GM13976 (cell line): Measurements from ENCODE around the gene MCCC1.

Experiments used
- DNase-seq: peaks from one replicate; pipeline ENCODE4 v3.0.0; 2012; ENCODE audit warnings: low spot score
- in situ Hi-C: fragments of 300-500 bp; cut with MboI; formaldehyde crosslinking; loops from one replicate; pipeline ENCODE4 v1.12.0; 2022; ENCODE audit warnings: low sequenced_read_pairs, mixed read lengths, inconsistent platforms; ENCODE audit not compliant: unreplicated experiment
- TF ChIP-seq, protein P1 (sequence below): IDR thresholded peaks from 2 replicates; pipeline ENCODE4 v1.5.1; 2012; ENCODE audit warnings: borderline replicate concordance, mild to moderate bottlenecking; ENCODE audit not compliant: insufficient read depth; ENCODE audit errors: extremely low read depth, missing control alignments, control extremely low read depth

MCCC1 gene

GRCh38 chr3:183131735-183132134 is 32.4 kb upstream of the MCCC1 start:
- in situ Hi-C loops, result no loop called here
- TF ChIP-seq, protein P1, sequence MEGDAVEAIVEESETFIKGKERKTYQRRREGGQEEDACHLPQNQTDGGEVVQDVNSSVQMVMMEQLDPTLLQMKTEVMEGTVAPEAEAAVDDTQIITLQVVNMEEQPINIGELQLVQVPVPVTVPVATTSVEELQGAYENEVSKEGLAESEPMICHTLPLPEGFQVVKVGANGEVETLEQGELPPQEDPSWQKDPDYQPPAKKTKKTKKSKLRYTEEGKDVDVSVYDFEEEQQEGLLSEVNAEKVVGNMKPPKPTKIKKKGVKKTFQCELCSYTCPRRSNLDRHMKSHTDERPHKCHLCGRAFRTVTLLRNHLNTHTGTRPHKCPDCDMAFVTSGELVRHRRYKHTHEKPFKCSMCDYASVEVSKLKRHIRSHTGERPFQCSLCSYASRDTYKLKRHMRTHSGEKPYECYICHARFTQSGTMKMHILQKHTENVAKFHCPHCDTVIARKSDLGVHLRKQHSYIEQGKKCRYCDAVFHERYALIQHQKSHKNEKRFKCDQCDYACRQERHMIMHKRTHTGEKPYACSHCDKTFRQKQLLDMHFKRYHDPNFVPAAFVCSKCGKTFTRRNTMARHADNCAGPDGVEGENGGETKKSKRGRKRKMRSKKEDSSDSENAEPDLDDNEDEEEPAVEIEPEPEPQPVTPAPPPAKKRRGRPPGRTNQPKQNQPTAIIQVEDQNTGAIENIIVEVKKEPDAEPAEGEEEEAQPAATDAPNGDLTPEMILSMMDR, result no peak

GRCh38 chr3:183131186-183131725 is 32.0 kb upstream of the MCCC1 start:
- DNase-seq, result no peak
- in situ Hi-C loops, result no loop called here
- TF ChIP-seq, protein P1, result no peak

More at GRCh38 chr3:183131735-183132134, 32.4 kb upstream of the MCCC1 start:
- no peak for DNase-seq

DNA sequence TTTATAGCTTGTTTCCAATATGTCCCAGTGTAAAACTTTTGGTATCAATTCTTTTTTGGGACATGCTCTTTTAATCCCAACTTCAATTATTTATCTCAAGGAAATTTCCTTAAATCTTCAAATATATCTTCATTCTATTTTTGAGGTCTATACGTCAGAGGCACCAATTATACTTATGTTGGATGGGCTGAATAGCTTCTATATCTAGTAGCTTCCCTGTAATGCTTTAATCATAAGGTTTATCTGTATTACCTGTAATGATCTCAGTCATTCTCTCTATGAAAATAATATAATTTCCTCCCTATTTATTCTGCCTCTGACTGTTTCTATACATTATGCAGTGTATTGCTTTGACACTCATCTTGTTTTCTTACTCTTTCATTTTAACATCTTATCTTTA is 29.9 kb upstream of the MCCC1 start:
- in situ Hi-C loops, result loop anchor here (10.0 kb wide), 2 partner anchors 56 to 256 kb away; no protein-coding TSS in a partner anchor
- DNase-seq, result no peak

GRCh38 chr3:183128709-183129108 is 29.4 kb upstream of the MCCC1 start:
- DNase-seq, result no peak
- in situ Hi-C loops, result loop anchor here (10.0 kb wide), 2 partner anchors 56 to 256 kb away; no protein-coding TSS in a partner anchor
- TF ChIP-seq, protein P1, result no peak

More for the DNA sequence above, 29.9 kb upstream of the MCCC1 start:
- TF ChIP-seq, protein P1, result no peak

DNA sequence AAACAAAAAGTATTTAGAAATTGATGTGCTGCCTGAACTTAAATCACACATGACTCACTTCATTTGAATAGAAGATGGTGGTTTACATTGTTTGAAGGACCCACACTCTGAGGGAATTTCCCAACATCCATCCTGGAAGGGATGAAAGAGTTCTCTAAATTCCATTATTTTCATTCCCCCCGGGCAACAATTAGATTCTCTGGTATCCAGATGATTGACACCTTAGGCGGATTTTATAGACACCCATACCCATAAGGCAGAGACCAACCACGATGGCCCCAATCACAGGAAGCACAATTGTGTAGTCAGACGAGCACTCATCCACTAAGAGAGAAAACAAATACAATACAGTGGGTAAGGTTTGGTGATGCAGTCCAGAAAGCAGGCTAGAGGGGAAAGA is 24.6 kb upstream of the MCCC1 start:
- in situ Hi-C loops, result loop anchor here (10.0 to 25.0 kb wide), 3 partner anchors 61 to 412 kb away; no protein-coding TSS in a partner anchor
- no peak for DNase-seq
- TF ChIP-seq, protein P1, result no peak

GRCh38 chr3:183122257-183122932 is 23.1 kb upstream of the MCCC1 start:
- DNase-seq, result peak; percentile 67
- in situ Hi-C loops, result loop anchor here (10.0 to 25.0 kb wide), 3 partner anchors 62 to 410 kb away; no protein-coding TSS in a partner anchor
- TF ChIP-seq, protein P1, result peak; percentile 69
